GM21529 (cell line): ENCODE measurements around the gene BIN2.
"Not testable (repeated sequence)": the region's sequence is repeated elsewhere in the genome, so short reads cannot be mapped to it uniquely, and the experiment has no call there.

ENCODE experiments used
- ATAC-seq: cut with Tn5 transposase; IDR thresholded peaks from one replicate; pipeline ENCODE4 v1.9.1; 2021; ENCODE audit not compliant: unreplicated experiment

BIN2 gene

DNA sequence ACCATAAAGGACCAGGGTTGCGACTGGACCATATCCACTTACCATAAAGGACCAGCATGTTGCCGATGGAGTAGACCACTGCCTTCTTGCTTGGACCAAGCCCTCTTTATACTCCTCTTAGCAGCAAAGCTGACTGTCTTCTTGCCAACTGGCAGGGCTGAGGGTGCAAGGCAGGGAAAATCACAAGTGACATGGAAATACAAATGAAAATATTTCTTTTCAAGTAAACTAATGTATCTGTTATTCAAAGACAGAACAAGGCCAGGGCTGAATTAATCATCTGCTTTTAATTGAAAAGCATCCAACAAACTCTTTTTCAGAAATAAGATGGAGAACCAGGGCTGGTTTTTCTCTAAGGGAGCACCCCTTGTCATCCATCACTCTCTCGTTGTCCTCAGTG, 22.6 kb upstream of the BIN2 start, which contains the start of gene CELA1:
TSS of gene CELA1 (minus strand) at position 99 of the 400 bp plus-strand sequence. CDS start at position 58, 41 bp downstream.
- no peak for ATAC-seq

GRCh38 chr12:51345681-51346080, 21.7 kb upstream of the BIN2 start:
- ATAC-seq, result no peak

GRCh38 chr12:51343201-51343600, 19.2 kb upstream of the BIN2 start:
- ATAC-seq, result no peak

GRCh38 chr12:51342416-51342815, 18.4 kb upstream of the BIN2 start:
- no peak for ATAC-seq

GRCh38 chr12:51341251-51342007, 17.5 kb upstream of the BIN2 start:
- no peak for ATAC-seq

GRCh38 chr12:51339750-51340149, 15.8 kb upstream of the BIN2 start:
- no peak for ATAC-seq

GRCh38 chr12:51337336-51337735, 13.4 kb upstream of the BIN2 start:
- not testable (repeated sequence) for ATAC-seq

- no peak for ATAC-seq
Measured at GRCh38 chr12:51335931-51336330, 12.0 kb upstream of the BIN2 start.

DNA sequence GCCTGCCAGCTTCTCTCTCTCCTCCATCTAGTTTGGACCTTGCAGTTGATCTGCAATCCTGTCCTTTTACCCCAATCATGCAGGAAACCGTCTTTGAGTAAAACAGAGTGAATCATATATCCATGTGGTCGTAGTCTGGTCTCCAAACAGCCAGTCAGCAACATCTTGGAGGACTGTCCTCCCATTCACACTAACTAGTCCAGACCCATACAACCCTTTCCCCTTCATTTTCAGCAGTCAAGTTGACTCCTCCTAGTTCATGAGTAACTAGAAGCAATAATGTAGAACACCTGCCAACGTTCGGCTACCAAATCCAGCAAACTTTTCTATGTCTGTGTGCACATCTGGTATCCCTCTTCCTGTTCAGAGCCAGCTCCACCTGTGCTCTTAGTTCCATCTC, 10.8 kb upstream of the BIN2 start:
- ATAC-seq, result no peak

DNA sequence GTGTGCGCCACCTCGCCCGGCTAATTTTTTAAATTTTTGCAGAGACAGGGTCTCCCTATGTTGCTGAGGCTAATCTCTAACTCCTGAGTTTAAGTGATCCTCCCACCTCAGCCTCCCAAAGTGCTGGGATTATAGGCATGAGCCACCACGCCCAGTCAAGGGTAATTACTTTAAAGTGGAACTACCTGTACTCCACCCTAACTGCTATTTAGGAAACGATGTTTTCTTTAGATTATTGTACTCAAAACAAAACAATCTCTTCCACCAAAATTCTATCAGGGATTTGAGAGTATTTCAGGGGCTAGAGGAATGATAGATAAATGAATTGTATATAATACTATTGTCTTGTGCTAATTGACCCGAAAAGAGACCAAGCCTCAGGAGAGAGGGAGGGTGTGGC, 9.6 kb upstream of the BIN2 start:
- ATAC-seq, result no peak

- ATAC-seq, result no peak
Measured at GRCh38 chr12:51330186-51330585, 6.2 kb upstream of the BIN2 start.

DNA sequence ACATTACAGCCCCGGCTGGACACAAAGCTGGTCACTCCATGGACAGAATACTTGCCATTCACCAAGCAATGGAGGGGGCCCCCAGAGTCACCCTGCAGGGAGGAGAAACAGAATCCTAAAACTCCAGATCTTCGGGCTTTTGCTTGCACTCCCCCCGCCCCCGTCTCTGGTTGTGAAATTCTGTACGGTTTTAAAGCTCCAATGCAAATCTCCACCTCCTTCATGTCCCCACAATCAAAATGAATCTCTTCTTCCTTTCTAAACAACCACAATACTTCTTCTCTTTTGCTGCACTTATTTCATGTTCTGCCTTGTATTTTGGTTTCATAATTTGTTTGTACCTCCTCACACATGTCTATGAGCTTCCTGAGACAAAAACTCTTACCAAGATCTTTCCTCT, 5.8 kb upstream of the BIN2 start:
- ATAC-seq, result no peak

DNA sequence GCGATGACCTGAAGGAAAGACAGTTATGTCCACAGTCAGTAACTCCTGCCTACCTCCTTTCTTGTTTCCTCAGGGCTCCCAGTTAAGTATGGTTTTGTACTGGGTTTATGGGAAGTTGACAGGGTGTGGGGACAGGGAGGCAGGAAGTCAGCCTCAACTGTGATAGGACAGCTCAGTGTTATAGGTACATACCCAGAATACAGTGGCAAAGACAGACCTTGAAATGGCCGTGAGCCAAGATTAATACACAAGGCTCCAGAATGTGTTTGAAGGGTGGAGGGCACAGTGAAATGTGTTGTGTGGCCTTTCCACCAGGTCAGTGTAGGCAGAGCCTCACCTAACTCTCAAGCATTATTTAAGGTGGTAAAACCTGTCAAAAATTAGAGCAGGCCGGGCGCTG, 4.6 kb upstream of the BIN2 start:
- no peak for ATAC-seq

DNA sequence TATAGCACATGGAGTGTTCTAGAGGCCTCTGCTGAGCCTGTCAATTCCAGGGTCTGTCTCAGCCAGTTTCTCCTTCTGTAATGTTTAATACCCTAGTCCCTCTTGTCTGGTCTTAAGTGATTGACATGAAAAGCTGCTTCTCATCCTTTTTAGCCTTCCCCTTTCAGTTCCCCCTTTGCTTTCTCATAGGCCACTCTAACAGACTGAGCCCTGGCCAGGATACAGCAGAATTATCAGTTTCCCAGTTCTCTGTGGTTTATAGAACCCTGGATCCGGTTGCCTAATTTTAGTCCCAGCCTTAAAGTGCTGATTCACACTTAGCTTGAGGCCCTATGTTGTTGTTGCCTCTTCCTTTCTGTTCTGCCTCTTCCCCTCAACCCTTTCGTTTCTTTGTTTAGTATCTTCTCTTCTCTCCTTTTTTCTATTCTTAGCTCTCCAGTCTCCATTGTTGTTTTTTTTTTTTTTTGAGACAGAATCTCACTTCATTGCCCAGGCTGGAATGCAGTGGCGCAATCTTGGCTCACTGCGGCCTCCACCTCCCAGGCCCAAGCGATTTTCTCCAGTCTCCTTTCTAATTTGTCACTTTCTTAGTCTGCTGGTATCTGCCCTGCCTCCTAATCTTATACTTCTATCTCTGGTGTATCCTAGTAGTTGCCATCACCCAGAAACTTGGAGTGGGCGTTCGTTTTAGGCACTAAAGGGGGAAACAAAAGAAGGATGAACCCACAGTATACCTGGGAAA, 2.9 kb upstream of the BIN2 start:
- peak; percentile 61 for ATAC-seq

GRCh38 chr12:51324953-51325352, 979 bp upstream of the BIN2 start:
- no peak for ATAC-seq

DNA sequence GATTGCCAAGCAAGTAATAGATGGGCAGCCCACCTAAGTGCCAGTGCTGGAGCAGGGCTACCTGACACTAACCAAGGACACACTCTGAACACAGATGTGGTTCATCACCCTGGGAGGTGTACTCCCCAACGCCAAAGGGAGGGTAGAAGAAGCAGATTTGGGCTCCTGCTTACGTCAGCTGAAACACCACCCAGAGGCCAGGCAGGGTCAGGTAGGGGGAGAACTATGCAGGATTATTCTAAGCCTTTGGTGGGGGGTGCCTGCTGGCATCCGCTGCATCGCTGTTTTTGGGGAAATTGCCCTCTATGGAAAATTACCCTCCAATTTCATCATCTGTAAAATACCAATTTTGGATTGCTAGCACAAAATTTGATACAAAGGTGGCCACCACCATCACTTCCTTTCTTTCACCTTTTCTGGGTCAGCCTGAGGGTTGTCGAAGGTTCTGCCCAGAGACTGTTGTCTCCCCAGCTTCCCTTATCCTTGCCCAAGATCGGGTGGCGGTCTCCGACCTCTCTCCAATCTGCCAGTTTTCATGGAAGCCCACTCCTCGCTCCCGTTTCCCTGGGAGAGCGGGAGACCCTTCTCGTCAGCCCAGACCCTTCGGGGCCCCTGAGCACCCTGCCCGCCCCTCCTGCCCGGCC, 535 bp downstream of the BIN2 start:
- ATAC-seq, result no peak

- no peak for ATAC-seq
Measured at GRCh38 chr12:51322452-51322851, 1.5 kb downstream of the BIN2 start.

GRCh38 chr12:51321882-51322281, 2.1 kb downstream of the BIN2 start:
- no peak for ATAC-seq

DNA sequence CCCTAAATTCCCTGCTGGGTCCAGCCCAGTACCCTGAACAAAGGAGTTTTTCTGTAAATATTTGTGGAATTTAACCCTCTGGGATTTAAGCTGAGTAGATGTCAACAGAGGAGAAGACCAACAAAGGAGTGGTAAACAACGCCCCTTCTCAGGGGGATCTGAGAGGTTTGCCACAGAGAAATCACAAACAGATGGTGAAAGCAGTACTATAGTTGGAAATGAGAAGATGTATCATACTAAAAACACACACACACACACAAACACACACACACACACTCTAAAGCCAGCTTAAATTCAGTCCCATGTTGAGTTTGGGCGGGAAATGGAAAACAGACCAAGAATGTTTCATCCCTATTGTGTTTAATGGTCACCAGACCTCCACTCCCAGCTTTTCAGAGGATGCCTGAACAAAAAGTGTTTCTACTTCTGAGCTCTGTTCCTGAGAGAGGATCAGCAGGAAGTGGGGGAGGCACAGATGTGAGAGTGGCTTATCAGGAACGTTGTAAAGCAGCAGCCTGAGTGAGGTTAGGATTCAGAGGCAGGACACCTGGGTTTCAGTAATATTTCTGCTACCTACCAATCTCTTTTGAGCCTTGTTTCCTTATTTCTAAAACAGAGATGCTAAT, 3.2 kb downstream of the BIN2 start:
- no peak for ATAC-seq

DNA sequence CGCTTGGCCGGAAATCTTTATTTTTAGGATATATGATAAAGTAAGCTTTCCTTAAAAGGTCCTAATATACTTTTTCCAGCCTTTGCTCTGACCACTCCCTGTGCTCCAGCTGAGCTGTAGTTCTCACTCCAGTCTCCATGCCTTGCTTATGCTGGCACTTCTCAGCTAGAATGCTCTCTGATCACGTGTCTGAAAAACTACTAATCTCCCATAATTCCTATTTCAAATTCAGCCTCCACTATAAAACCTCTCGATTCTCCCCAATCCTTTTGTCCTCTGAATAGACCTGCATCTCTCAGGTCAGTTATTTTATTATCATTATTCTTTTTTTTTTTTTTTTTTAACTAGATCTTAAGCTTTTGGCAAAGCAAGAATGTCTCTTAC, 3.7 kb downstream of the BIN2 start:
- ATAC-seq, result no peak

DNA sequence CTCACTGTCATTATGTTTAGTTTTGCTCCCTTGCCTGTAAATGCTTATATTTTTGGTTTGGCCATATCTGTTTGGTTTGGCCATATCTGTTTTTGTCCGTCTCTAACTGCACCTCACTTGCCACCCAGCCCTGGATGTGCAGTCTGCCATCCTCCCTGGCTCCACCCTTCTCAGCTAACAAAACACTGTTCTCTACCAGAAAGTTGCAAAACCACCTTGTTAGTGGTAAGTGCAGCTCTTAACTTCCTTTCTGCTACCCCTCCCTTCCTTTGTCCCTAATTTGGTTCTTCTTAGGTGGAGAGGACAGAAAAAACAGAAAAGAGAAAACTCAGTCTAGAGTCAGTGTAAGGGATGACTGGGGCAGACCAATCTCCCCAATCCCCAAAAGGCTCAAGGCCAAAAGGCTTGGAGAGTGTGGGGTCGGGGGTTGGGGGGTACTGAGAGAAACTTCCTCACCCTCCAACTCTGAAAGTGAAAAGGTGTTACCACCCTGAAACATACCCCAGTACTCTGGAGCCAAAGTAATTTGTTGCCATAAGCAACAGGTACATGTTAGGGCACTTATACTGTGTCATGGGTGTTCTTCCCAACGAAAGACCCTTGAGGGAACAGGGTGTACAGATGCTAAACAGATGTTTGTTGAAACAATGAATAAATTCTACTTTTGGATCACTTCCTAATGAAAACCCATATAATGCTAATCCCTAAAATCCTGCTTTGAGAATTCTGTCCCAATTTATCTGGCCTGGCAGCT, 5.0 kb downstream of the BIN2 start:
- no peak for ATAC-seq
